ENCODE measurements around the gene MORN3. TPM values are rescaled to one million over a fixed set of nuclear protein-coding genes. Genes with fewer than 3 reads are reported as not detected.
"Not testable (repeated sequence)": the region's sequence is repeated elsewhere in the genome, so short reads cannot be mapped to it uniquely, and the experiment has no call there.

MORN3 gene
- total RNA-seq, 6 donors from 2014 or later: 0.69 to 5.6 (median 1.2) TPM

GRCh38 chr12:121689430-121689829 is 20.0 kb upstream of the MORN3 start:
- Histone ChIP-seq H3K36me3 (no peaks in the 10 kb centered on the region), H3K27ac (no peak overlapping the region), H3K9me3 (no peaks in the 10 kb centered on the region), H3K4me1 (peaks cover 0 to 13% (median 8%) of the 10 kb centered on the region in 4 donors), H3K27me3 (no peaks in the 10 kb centered on the region), H3K4me3 (no peak overlapping the region)
- 86 to 96% methylated on average over 2 of the region's 2 CpGs for WGBS, 2 donors
- ATAC-seq (ENCODE audit: low FRiP score in 2 of 2) (no peak), DNase-seq (no peak)
- no peak for TF ChIP-seq CTCF (IDR thresholded peaks at IDR 0.05)
- TF ChIP-seq EP300 (IDR thresholded peaks at IDR 0.05): no peak
- TF ChIP-seq POLR2AphosphoS5 (IDR thresholded peaks at IDR 0.05): no peak
- TF ChIP-seq POLR2A (IDR thresholded peaks at IDR 0.05): no peak

GRCh38 chr12:121688966-121689365 is 19.5 kb upstream of the MORN3 start:
- 84 to 89% methylated on average over 3 of the region's 3 CpGs for WGBS, 2 donors
- Histone ChIP-seq H3K4me3 (no peak overlapping the region), H3K27ac (no peak overlapping the region), H3K4me1 (peaks cover 0 to 13% (median 8%) of the 10 kb centered on the region in 4 donors), H3K36me3 (no peaks in the 10 kb centered on the region), H3K27me3 (no peaks in the 10 kb centered on the region), H3K9me3 (no peaks in the 10 kb centered on the region)
- DNase-seq (no peak), ATAC-seq (ENCODE audit: low FRiP score in 2 of 2) (no peak)
- no peak for TF ChIP-seq EP300 (IDR thresholded peaks at IDR 0.05)
- TF ChIP-seq POLR2A (IDR thresholded peaks at IDR 0.05): no peak
- no peak for TF ChIP-seq CTCF (IDR thresholded peaks at IDR 0.05)
- no peak for TF ChIP-seq POLR2AphosphoS5 (IDR thresholded peaks at IDR 0.05)

- ATAC-seq (ENCODE audit: low FRiP score in 2 of 2); H3K4me3 ChIP-seq; H3K36me3 ChIP-seq; DNase-seq; H3K9me3 ChIP-seq; H3K27ac ChIP-seq; H3K4me1 ChIP-seq; H3K27me3 ChIP-seq: not testable (repeated sequence)
- 80 to 91% methylated on average over 13 of the region's 13 CpGs for WGBS, 2 donors
Observed at GRCh38 chr12:121679661-121680197, 10.3 kb upstream of the MORN3 start.

- H3K27ac ChIP-seq: no peak overlapping the region
- no peaks in the 10 kb centered on the region for H3K36me3 ChIP-seq
- H3K27me3 ChIP-seq: no peaks in the 10 kb centered on the region
- no peaks in the 10 kb centered on the region for H3K9me3 ChIP-seq
- ATAC-seq (ENCODE audit: low FRiP score in 2 of 2) (no peak), DNase-seq (no peak)
- 78 to 79% methylated on average over 7 to 9 of the region's 9 CpGs for WGBS, 2 donors
- TF ChIP-seq POLR2AphosphoS5 (IDR thresholded peaks at IDR 0.05) (no peak), POLR2A (IDR thresholded peaks at IDR 0.05) (no peak), CTCF (IDR thresholded peaks at IDR 0.05) (no peak), EP300 (IDR thresholded peaks at IDR 0.05) (no peak)
- no peaks in the 10 kb centered on the region for H3K4me1 ChIP-seq
- no peak overlapping the region for H3K4me3 ChIP-seq
Observed at GRCh38 chr12:121678716-121679300, 9.4 kb upstream of the MORN3 start.

- 68 to 76% methylated on average over 3 of the region's 3 CpGs for WGBS, 2 donors
- TF ChIP-seq POLR2A (IDR thresholded peaks at IDR 0.05) (no peak), POLR2AphosphoS5 (IDR thresholded peaks at IDR 0.05) (no peak), EP300 (IDR thresholded peaks at IDR 0.05) (no peak), CTCF (IDR thresholded peaks at IDR 0.05) (no peak)
- H3K27ac ChIP-seq: no peak overlapping the region
- no peak for DNase-seq
- peaks cover 0 to under 1% (median 0%) of the 10 kb centered on the region in 4 donors for H3K4me1 ChIP-seq
- H3K4me3 ChIP-seq: no peak overlapping the region
- no peak for ATAC-seq (ENCODE audit: low FRiP score in 2 of 2)
- no peaks in the 10 kb centered on the region for H3K36me3 ChIP-seq
- H3K9me3 ChIP-seq: no peaks in the 10 kb centered on the region
- H3K27me3 ChIP-seq: no peaks in the 10 kb centered on the region
Observed at GRCh38 chr12:121678305-121678704, 8.9 kb upstream of the MORN3 start.

Data from upper lobe of left lung (tissue), 6 donors.